Measurements from ENCODE around the gene MLANA.

DNA sequence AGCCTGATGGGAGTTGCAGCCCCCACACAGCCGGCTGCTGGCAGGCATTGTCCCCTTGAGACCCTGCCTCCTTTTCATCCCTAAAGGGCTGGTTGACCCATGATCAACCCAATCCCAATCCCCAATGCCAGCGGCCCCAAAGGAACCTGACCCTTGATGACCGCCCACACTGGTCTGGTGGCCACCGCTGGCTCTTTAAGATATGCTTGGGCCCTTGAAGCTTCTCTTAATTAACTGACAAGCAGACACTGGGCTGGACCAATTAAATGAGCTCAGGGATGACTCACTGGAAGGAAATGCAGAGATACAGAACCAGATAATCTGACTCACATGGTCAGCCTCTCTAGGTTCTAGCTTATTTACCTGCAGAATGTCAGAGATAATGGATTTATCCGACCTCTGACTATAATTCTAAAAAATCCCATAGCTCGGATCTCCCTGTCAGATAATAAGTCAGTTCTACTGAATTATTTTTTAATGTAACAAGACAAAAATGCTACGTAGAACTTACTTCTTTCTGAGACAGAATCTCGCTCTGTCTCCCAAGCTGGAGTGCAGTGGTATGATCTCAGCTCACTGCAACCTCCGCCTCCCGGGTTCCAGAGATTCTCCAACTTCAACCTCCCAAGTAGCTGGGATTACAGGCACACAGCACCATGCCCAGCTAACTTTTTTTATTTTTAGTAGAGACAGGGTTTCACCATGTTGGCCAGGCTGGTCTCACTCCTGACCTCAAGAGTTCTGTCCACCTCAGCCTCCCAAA is 11.1 kb upstream of the MLANA start:
- TF ChIP-seq POLR2A (IDR thresholded peaks at IDR 0.05) = no peak
- TF ChIP-seq, protein P1, sequence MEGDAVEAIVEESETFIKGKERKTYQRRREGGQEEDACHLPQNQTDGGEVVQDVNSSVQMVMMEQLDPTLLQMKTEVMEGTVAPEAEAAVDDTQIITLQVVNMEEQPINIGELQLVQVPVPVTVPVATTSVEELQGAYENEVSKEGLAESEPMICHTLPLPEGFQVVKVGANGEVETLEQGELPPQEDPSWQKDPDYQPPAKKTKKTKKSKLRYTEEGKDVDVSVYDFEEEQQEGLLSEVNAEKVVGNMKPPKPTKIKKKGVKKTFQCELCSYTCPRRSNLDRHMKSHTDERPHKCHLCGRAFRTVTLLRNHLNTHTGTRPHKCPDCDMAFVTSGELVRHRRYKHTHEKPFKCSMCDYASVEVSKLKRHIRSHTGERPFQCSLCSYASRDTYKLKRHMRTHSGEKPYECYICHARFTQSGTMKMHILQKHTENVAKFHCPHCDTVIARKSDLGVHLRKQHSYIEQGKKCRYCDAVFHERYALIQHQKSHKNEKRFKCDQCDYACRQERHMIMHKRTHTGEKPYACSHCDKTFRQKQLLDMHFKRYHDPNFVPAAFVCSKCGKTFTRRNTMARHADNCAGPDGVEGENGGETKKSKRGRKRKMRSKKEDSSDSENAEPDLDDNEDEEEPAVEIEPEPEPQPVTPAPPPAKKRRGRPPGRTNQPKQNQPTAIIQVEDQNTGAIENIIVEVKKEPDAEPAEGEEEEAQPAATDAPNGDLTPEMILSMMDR (IDR thresholded peaks at IDR 0.05) = no peak
